H1 (cell line): ENCODE results near the gene POLR2A. TPM values are rescaled to one million over a fixed set of nuclear protein-coding genes. Genes with fewer than 3 reads are reported as not detected.

Experiments used
- CTCF ChIA-PET: fragments of 300-600 bp; sonication (Branson Sonifier 250); formaldehyde crosslinking; loops from one replicate; lab custom pipeline; 2021; ENCODE audit not compliant: partially characterized antibody; lab: Charles Lee
- POLR2A ChIA-PET: fragments of 300-600 bp; sonication (Branson Sonifier 250); formaldehyde crosslinking; loops from one replicate; lab custom pipeline; 2021; ENCODE audit warnings: inconsistent platforms; ENCODE audit not compliant: partially characterized antibody; lab: Charles Lee
- DNase-seq, 2 experiments: peaks; one replicate each; pipeline versions ENCODE4 v3.0.0 to v3.0.0-alpha.2; 2010 to 2022; ENCODE audit warnings: low spot score in 2 of 2, low read depth in 1 of 2, mixed read lengths in 1 of 2
- FAIRE-seq: peaks from 2 replicates; lab custom pipeline; 2011; peaks lifted over from hg19 to GRCh38; lab: Jason Lieb, UNC
- H2AFZ ChIP-seq: 2 replicates; pipeline ENCODE4 v1.8.1; 2012; ENCODE audit warnings: low read length, inconsistent platforms
- H2AK5ac ChIP-seq: 2 replicates; pipeline ENCODE4 v1.6.1; 2013; ENCODE audit warnings: low read depth, low read length
- H2BK120ac ChIP-seq: replicated peaks from 2 replicates; pipeline ENCODE3; 2013; ENCODE audit warnings: low read depth, low read length, inconsistent platforms
- H2BK12ac ChIP-seq: 2 replicates; pipeline ENCODE4 v1.6.1; 2013; ENCODE audit warnings: low read depth, low read length
- H2BK15ac ChIP-seq: 2 replicates; pipeline ENCODE4 v1.6.1; 2013; ENCODE audit warnings: low read length
- H2BK20ac ChIP-seq: 2 replicates; pipeline ENCODE4 v1.6.1; 2013; ENCODE audit warnings: low read length
- H2BK5ac ChIP-seq: 2 replicates; pipeline ENCODE4 v1.6.1; 2013; ENCODE audit warnings: low read depth, low read length
- H3K14ac ChIP-seq: 2 replicates; pipeline ENCODE4 v1.6.1; 2013; ENCODE audit warnings: inconsistent platforms; ENCODE audit not compliant: insufficient read length
- H3K18ac ChIP-seq: 2 replicates; pipeline ENCODE4 v1.6.1; 2013; ENCODE audit warnings: low read length; ENCODE audit errors: extremely low read depth
- H3K23ac ChIP-seq: 2 replicates; pipeline ENCODE4 v1.6.1; 2013; ENCODE audit warnings: inconsistent platforms; ENCODE audit not compliant: insufficient read length
- H3K23me2 ChIP-seq: 2 replicates; pipeline ENCODE4 v1.6.1; 2013; ENCODE audit warnings: low read depth, low read length
- H3K27ac ChIP-seq: 2 replicates; pipeline ENCODE4 v1.6.1; 2011; ENCODE audit warnings: low read depth, low read length, inconsistent platforms
- H3K27me3 ChIP-seq, 4 experiments: replicated peaks in 1 of 4; 1 replicate in 1 of 4; 2 replicates in 3 of 4; pipeline versions ENCODE4 v1.6.1 to v1.8.1; 2011 to 2013; ENCODE audit warnings: low read length in 3 of 4, mild to moderate bottlenecking in 3 of 4, inconsistent platforms in 2 of 4, mixed read lengths in 2 of 4, moderate library complexity in 1 of 4; ENCODE audit not compliant: control insufficient read depth in 3 of 4, insufficient read depth in 3 of 4; ENCODE audit errors: extremely low read depth in 1 of 4
- H3K36me3 ChIP-seq, 4 experiments: 2 replicates each; pipeline versions ENCODE4 v1.6.1 to v1.8.1; 2011 to 2013; ENCODE audit warnings: mild to moderate bottlenecking in 4 of 4, low read length in 3 of 4, moderate library complexity in 2 of 4, control low read depth in 1 of 4, inconsistent platforms in 1 of 4; ENCODE audit not compliant: insufficient read depth in 4 of 4, control insufficient read depth in 2 of 4
- H3K4ac ChIP-seq: replicated peaks from 2 replicates; pipeline ENCODE3; 2013; ENCODE audit warnings: low read length, low read depth, mixed read lengths, inconsistent platforms; ENCODE audit not compliant: insufficient read length
- H3K4me1 ChIP-seq, 4 experiments: replicated peaks in 1 of 4; 1 replicate in 1 of 4; 2 replicates in 3 of 4; pipeline versions ENCODE4 v1.6.1 to v1.8.1; 2011 to 2013; ENCODE audit warnings: low read length in 3 of 4, inconsistent platforms in 2 of 4, mixed read lengths in 1 of 4; ENCODE audit not compliant: insufficient read depth in 4 of 4, control insufficient read depth in 3 of 4
- H3K4me2 ChIP-seq, 2 experiments: 2 replicates each; pipeline versions ENCODE4 v1.6.1 to v1.8.1; 2011 to 2013; ENCODE audit warnings: low read depth in 2 of 2, low read length in 2 of 2, control low read depth in 1 of 2, inconsistent platforms in 1 of 2, mild to moderate bottlenecking in 1 of 2; ENCODE audit not compliant: insufficient read depth in 1 of 2
- H3K4me3 ChIP-seq, 4 experiments: fragments of 200-600, 300-600 bp in 1 of 4; sonication (generic), shearing (Covaris generic), sonication (Bioruptor Twin) in 1 of 4; 2 replicates each; pipeline versions ENCODE4 v1.5.1 to v1.8.1; 2011 to 2016; ENCODE audit warnings: low read length in 4 of 4, low read depth in 3 of 4, control low read depth in 2 of 4, inconsistent platforms in 2 of 4, mild to moderate bottlenecking in 2 of 4, mixed read lengths in 1 of 4, moderate library complexity in 1 of 4; ENCODE audit not compliant: insufficient read depth in 2 of 4; ENCODE audit errors: extremely low read depth in 1 of 4
- H3K56ac ChIP-seq: replicated peaks from 2 replicates; pipeline ENCODE3; 2013; ENCODE audit warnings: low read depth, mild to moderate bottlenecking, mixed read lengths, low read length, inconsistent platforms; ENCODE audit not compliant: insufficient read length
- H3K79me1 ChIP-seq: 2 replicates; pipeline ENCODE4 v1.6.1; 2013; ENCODE audit warnings: low read depth, low read length, control low read depth
- H3K79me2 ChIP-seq, 2 experiments: 2 replicates each; pipeline versions ENCODE4 v1.6.1 to v1.8.1; 2012 to 2013; ENCODE audit warnings: low read length in 2 of 2, mild to moderate bottlenecking in 2 of 2, inconsistent platforms in 1 of 2; ENCODE audit not compliant: insufficient read depth in 2 of 2, control insufficient read depth in 1 of 2
- H3K9ac ChIP-seq, 4 experiments: replicated peaks in 1 of 4; 1 replicate in 1 of 4; 2 replicates in 3 of 4; pipeline versions ENCODE4 v1.6.1 to v1.8.1; 2011 to 2013; ENCODE audit warnings: low read depth in 3 of 4, low read length in 3 of 4, control low read depth in 2 of 4, mild to moderate bottlenecking in 2 of 4, moderate library complexity in 2 of 4, inconsistent platforms in 1 of 4; ENCODE audit errors: extremely low read depth in 1 of 4
- H3K9me3 ChIP-seq, 2 experiments: 2 replicates each; pipeline versions ENCODE4 v1.6.1 to v1.8.1; 2012 to 2013; ENCODE audit warnings: mild to moderate bottlenecking in 2 of 2, moderate library complexity in 2 of 2, control low read depth in 1 of 2, inconsistent platforms in 1 of 2, low read depth in 1 of 2, low read length in 1 of 2, mixed read lengths in 1 of 2; ENCODE audit not compliant: insufficient read depth in 2 of 2
- H4K20me1 ChIP-seq, 2 experiments: replicated peaks in 1 of 2; 2 replicates each; pipeline versions ENCODE3 to v1.8.1; 2011 to 2013; ENCODE audit warnings: inconsistent platforms in 2 of 2, low read length in 2 of 2, mild to moderate bottlenecking in 1 of 2; ENCODE audit not compliant: insufficient read depth in 2 of 2, control insufficient read depth in 1 of 2
- H4K5ac ChIP-seq: 2 replicates; pipeline ENCODE4 v1.6.1; 2013; ENCODE audit warnings: low read length, low read depth, mixed read lengths, inconsistent platforms; ENCODE audit not compliant: insufficient read length
- H4K8ac ChIP-seq: 2 replicates; pipeline ENCODE4 v1.8.0; 2013; ENCODE audit warnings: mild to moderate bottlenecking, moderate library complexity, low read length, inconsistent platforms; ENCODE audit not compliant: insufficient read depth; ENCODE audit errors: extremely low read depth
- H4K91ac ChIP-seq: replicated peaks from 2 replicates; pipeline ENCODE3; 2013; ENCODE audit warnings: low read length, mixed read lengths, inconsistent platforms; ENCODE audit not compliant: insufficient read length
- BCL11A ChIP-seq, 2 experiments: IDR thresholded peaks; one replicate each; pipeline ENCODE4 v1.6.1; 2011; ENCODE audit warnings: low read depth in 2 of 2, low read length in 2 of 2, mild to moderate bottlenecking in 2 of 2
- CEBPB ChIP-seq: IDR thresholded peaks from 2 replicates; pipeline ENCODE4 v1.6.1; 2012; ENCODE audit warnings: low read depth, low read length
- CHD2 ChIP-seq: IDR thresholded peaks from 2 replicates; pipeline ENCODE4 v1.6.1; 2012; ENCODE audit warnings: low read length, improper control_type of control experiment
- EGR1 ChIP-seq: IDR thresholded peaks from 2 replicates; pipeline ENCODE4 v1.6.1; 2011; ENCODE audit warnings: low read depth, low read length, borderline replicate concordance
- HDAC6 ChIP-seq: IDR thresholded peaks from one replicate; pipeline ENCODE4 v1.7.1; 2012; ENCODE audit warnings: low read depth, mild to moderate bottlenecking, inconsistent platforms, low read length, moderate library complexity
- POLR2A ChIP-seq, 2 experiments: IDR thresholded peaks; 1 replicate in 1 of 2; 2 replicates in 1 of 2; pipeline ENCODE4 v1.6.1; 2011; ENCODE audit warnings: low read depth in 2 of 2, low read length in 2 of 2, mild to moderate bottlenecking in 2 of 2; ENCODE audit errors: control extremely low read depth in 1 of 2
- POU5F1 ChIP-seq: IDR thresholded peaks from 2 replicates; pipeline ENCODE4 v1.6.1; 2011; ENCODE audit warnings: low read depth, mild to moderate bottlenecking, low read length, moderate library complexity
- SIRT6 ChIP-seq: IDR thresholded peaks from one replicate; pipeline ENCODE4 v1.7.1; 2012; ENCODE audit warnings: low read length, inconsistent platforms
- TCF12 ChIP-seq: IDR thresholded peaks from 2 replicates; pipeline ENCODE4 v1.6.1; 2011; ENCODE audit warnings: low read depth, mild to moderate bottlenecking, low read length
- WGBS, 2 experiments: shearing (Covaris generic) in 1 of 2; methylation state at CpG; one replicate each; pipeline versions ENCODE4 v1.1.6 to v1.1.7; 2013 to 2015; ENCODE audit warnings: low lambda C conversion rate in 2 of 2, mixed read lengths in 2 of 2, inconsistent platforms in 1 of 2, low coverage in 1 of 2, missing lambda C conversion rate in 1 of 2; ENCODE audit not compliant: insufficient replicate concordance in 2 of 2, insufficient coverage in 1 of 2, insufficient read length in 1 of 2; ENCODE audit errors: extremely low coverage in 1 of 2, missing lambda C conversion rate in 1 of 2; 5-methylcytosine and 5-hydroxymethylcytosine counted together
- polyA plus RNA-seq, 7 experiments: library from polyadenylated mRNA; depleted of rRNA in 3 of 7; stranded (reverse) in 5 of 7; unstranded in 2 of 7; fragments of >200 nt in 5 of 7; fragments of 200-250 nt in 2 of 7; gene quantifications; 1 replicate in 5 of 7; 2 replicates in 1 of 7; 4 replicates in 1 of 7; pipeline versions ENCODE4 v1.2.1 to v1.2.3, GENCODE V29; 2011 to 2013; ENCODE audit warnings: missing spikeins in 2 of 7, mixed read lengths in 2 of 7
- total RNA-seq: library from RNA; stranded (reverse); fragmentation: NEBNext Ultra II Directional; extraction: Animal tissue kit (Norgen Biotek cat#: 25700); gene quantifications from 2 replicates; pipeline ENCODE4 v1.2.1, GENCODE V29; 2021
- TF ChIP-seq, protein P1 (sequence below): IDR thresholded peaks from 2 replicates; pipeline ENCODE4 v1.6.1; 2011; ENCODE audit warnings: low read depth, mild to moderate bottlenecking, low read length; ENCODE audit not compliant: insufficient read depth

POLR2A gene
- total and polyA plus RNA-seq, 2 of the 8 experiments (the other 6 are each of a cell fraction or from before 2014, with no cell fraction given) = 26.8 to 150 TPM

DNA sequence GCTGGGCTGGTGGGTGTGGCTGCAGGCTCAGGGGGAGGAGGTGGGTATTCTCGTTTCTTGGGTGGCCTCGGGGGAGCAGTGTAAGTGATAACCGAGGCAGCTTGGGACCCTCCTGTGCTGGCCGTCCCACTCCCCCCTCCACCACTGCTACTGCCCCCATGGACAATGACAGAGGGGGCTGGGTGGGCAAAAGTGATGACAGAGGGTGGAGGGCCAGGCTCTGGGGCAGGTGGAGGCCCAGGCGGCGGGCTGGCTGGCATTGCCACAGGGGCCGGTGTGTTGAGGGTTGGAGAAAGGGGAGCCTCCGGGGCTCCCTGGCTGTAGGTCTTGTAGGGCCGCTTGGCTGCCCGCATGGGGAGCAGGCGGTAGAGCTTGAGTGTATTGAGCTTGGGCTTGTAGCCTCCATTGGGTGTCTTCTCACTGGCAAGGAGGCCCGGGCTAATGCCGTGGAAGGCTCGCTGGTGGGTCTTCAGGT, 20.8 kb upstream of the POLR2A start:
- no peak overlapping the region for H4K91ac ChIP-seq
- H2BK5ac ChIP-seq = no peak overlapping the region
- no peak for TF ChIP-seq CEBPB
- TF ChIP-seq CHD2 = no peak
- TF ChIP-seq TCF12 = no peak
- TF ChIP-seq POLR2A (IDR thresholded peaks at IDR 0.05; ENCODE audit: control extremely low read depth in 1 of 2, low read depth in 2 of 2, low read length in 2 of 2) = no peak
- no peak for TF ChIP-seq BCL11A (IDR thresholded peaks at IDR 0.05; ENCODE audit: low read depth in 2 of 2, low read length in 2 of 2)
- TF ChIP-seq, protein P1, sequence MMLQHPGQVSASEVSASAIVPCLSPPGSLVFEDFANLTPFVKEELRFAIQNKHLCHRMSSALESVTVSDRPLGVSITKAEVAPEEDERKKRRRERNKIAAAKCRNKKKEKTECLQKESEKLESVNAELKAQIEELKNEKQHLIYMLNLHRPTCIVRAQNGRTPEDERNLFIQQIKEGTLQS = no peak
- TF ChIP-seq EGR1 = no peak
- no peak for TF ChIP-seq SIRT6
- TF ChIP-seq HDAC6 = no peak
- no peak for TF ChIP-seq POU5F1
- TF ChIP-seq, all 59 proteins: peak for 0
- Histone ChIP-seq H3K56ac (no peak overlapping the region), H3K36me3 (peaks cover 0 to 3% (median under 1%) of the 10 kb centered on the region in 4 experiments; a peak in 3 of 8 replicates), H3K14ac (no peak overlapping the region), H3K4ac (no peak overlapping the region), H3K4me2 (no peak overlapping the region), H3K27ac (no peak overlapping the region), H2BK20ac (no peak overlapping the region), H3K79me1 (peaks cover 2% of the 10 kb centered on the region; the same call in 1 of the 2 replicates), H3K79me2 (no peaks in the 10 kb centered on the region), H3K4me3 (no peak overlapping the region), H2AFZ (no peak overlapping the region), H4K8ac (no peak overlapping the region), H4K5ac (no peak overlapping the region), H2BK12ac (no peak overlapping the region), H2AK5ac (no peak overlapping the region), H3K4me1 (peaks cover 2 to 9% (median 7%) of the 10 kb centered on the region in 4 experiments), H3K18ac (no peak overlapping the region; the same call in 1 of the 2 replicates), H3K27me3 (no peaks in the 10 kb centered on the region), H3K9ac (no peak overlapping the region), H2BK120ac (no peak overlapping the region), H3K9me3 (no peaks in the 10 kb centered on the region), H4K20me1 (no peaks in the 10 kb centered on the region), H3K23me2 (no peaks in the 10 kb centered on the region), H2BK15ac (no peak overlapping the region), H3K23ac (no peak overlapping the region)
- DNase-seq (no peak), FAIRE-seq (no peak)
- ChIA-PET POLR2A (interaction anchor here (0.9 to 13.8 kb wide), 5 partner anchors 9 to 22 kb away, joined by 3 to 200 read pairs (median 3); partner anchors contain the start of genes POLR2A, SLC35G6 and ZBTB4), CTCF (interaction anchor here (0.7 to 1.5 kb wide), 4 partner anchors 15 to 62 kb away, joined by 3 to 4 read pairs (median 3); no protein-coding TSS in a partner anchor)
- 92% methylated on average over 14 of the region's 14 CpGs; no CpG with 5 or more reads in 1 of the 2 experiments for WGBS, 2 experiments
